HG03520 (cell line): Measurements from ENCODE around the gene IQSEC3.

Experiments
- ATAC-seq: cut with Tn5 transposase; IDR thresholded peaks from one replicate; pipeline ENCODE4 v1.9.1; 2021; ENCODE audit warnings: mild to moderate bottlenecking, moderate library complexity; ENCODE audit not compliant: unreplicated experiment

IQSEC3 gene

GRCh38 chr12:108594-108993, 42.0 kb downstream of the IQSEC3 start:
- no peak for ATAC-seq

DNA sequence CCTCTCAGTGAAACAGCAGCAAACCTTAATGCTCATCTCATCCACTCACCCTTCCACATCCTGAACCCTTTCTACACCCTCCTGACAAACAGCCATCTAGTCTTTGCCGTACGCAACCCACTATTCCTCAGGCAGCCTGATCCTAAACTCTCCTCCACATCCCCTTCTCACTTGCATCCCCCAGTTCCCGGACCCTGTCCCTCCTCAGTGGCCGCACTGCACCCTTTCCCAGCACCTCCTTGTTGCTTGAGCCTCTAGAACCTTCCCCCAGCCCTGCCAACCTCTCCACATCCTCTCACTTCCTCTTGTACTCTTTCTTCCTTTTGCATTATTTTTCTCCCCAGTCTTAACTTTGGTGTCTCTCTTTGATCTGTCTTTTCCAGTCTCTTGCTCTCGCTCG, 42.9 kb downstream of the IQSEC3 start:
- ATAC-seq = no peak

DNA sequence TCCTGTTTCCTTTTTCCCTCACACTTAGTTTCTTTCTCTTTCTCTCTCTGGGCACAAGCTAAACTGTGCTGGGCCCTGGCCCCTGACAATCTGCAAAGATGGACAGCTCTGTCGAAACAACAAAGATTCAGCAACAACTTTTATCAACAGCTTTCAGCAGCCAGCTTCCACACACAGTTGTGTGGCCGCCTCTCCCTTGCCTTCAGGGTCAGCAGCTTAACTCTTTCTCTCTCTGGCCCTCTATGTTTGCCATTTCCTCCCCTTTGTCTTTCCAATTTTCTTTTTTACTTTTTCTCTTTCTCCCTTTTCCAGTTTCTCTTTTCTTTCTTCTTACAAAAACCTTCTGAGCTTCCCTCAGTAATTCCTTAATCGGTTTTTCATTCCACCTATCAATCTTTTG, 43.3 kb downstream of the IQSEC3 start:
- ATAC-seq = no peak

DNA sequence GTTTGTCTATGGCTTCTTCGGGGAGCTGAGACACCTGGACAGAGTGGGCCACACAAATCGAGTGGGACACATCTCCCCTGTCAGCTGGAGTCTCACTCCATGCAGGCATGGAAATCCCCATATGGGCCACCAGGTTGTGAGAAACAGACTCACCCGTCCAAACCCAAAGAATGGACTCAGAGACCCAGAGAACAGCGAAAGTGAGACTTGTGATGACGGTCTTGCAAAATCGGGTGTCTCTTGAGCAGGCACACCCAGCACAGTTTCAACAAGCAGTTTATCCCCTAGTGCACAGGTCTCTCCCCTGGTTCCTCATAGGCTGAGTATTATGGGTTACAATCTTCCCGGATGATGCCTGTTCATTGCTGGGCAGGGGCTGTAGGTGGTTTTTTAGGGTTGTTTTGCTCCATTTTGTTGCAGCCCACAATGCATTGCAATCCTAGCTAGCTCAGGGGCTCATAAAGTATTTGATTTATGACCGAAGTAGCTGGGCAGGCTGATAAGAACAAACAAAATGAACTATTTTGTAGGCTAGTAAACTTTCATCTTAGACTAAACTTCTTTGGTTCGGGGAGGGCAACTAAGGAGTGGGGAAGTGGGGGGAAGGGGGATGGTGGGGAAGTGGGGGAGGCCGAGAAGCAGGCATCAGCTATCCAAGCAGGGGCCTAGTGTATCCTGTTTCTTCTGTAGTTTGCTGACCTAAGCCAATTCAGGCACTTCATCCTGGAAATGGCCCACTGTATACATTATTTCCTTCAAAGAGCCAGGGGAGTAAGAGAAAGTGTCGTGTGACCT, 45.3 kb downstream of the IQSEC3 start:
- ATAC-seq = no peak

DNA sequence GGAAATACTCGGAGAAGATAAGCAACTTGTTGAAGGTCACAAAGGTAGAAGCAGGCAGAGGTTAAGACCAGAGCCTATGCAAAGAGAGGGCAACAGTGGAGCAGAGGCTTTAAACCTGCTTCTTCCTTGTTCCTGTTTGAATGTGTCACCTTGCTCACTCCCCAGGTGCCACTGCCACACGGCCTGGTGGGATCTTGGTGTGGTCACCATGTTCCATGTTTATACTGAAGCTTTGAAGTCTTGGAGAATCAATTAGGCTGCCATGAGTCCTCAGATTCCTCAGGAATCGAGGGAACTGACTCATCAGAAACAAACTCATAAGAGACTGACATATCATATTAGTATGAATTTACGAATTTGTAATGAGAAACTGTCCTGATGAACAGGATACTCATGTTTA, 46.8 kb downstream of the IQSEC3 start:
- no peak for ATAC-seq

- ATAC-seq = no peak
Observed at GRCh38 chr12:114626-115211, 48.2 kb downstream of the IQSEC3 start.

GRCh38 chr12:115518-115917, 49.0 kb downstream of the IQSEC3 start:
- ATAC-seq = no peak

DNA sequence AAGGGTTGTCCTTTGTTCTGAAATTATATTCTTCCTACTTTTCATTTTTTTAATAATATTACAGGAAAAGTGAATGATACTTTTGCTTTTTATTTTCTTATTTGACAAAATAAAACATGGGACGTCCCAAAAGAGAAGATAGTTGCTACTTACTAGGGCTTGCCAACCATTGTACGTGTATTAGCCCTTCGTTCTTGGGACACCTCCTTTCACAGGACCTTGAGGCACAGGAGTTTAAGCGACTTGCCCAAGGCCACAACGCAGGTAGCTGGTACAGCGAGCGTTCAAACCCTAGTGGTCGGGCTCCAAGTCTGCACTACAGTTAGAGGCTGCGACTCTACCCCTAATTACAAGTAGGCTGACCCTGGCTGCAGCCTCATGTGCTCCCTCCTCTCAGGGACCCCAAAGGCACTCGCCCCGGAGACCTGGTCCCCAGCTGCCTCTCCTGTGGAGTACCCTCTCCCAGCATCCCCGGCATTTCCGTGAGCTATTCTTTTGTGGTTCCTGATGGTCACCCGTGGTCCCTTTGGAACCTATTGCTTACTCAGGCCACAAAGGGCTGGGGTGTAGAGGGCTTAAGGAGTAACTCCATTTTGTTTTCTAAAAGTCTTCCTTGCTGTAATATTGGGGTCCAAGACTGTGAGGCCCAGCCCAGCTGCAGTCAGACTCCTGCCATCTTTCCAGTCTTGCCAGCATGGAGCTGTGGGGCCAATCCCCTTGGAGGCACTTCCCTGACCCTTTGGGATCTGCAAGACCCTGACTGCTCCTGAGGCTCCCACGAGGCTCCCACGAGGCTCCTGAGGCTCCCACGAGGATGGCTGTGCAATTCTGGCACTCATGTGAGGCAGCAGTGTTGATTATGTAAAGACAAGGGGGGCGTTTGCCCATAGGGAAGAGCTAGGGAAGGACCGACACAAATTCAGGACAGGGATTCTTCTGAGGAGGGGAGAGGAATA, 49.7 kb downstream of the IQSEC3 start:
- ATAC-seq = no peak

GRCh38 chr12:117311-117710, 50.7 kb downstream of the IQSEC3 start:
- no peak for ATAC-seq

GRCh38 chr12:117816-118345, 51.3 kb downstream of the IQSEC3 start:
- no peak for ATAC-seq

GRCh38 chr12:118591-118990, 52.0 kb downstream of the IQSEC3 start:
- ATAC-seq = no peak

DNA sequence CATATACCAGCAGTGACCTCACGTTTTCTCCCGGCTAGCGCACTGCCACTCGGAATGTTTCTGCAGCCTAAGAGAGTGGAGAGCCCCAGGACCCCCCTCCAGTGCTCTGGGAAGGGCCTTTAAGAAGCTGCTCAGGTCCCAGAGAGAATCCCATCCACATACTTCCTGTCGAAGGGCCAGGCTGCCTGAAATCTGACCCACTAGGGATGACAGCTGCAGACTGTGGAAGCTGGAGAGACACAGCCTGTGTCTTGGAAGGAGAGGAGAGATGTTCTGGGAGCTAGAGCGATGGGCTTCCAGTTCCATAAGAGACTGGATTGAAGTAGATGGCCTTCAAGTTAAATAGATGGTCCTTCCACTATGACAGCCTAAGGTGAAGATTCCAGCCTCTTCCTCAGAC, 54.4 kb downstream of the IQSEC3 start:
- ATAC-seq = no peak

DNA sequence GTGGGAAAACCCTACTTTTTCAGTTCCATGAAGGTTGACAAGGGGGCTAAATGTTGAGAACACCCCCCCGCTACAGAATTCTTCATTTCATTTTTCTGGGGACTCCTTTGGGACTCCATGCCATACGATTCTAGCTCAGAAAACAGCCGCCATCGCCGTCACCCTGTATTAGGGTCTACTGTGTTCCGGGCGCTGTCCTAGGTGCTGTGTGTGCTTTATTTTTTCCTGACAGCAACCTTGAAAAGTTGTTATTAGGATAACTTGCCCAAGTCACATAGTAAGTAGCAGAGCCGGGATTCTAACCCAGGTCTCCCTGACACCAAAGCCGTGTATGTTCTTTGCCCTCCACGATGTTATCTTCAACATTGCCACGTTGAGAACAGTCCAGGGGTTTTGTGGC, 55.1 kb downstream of the IQSEC3 start:
- ATAC-seq = no peak

- ATAC-seq = no peak
Observed at GRCh38 chr12:125075-125474, 58.5 kb downstream of the IQSEC3 start.

DNA sequence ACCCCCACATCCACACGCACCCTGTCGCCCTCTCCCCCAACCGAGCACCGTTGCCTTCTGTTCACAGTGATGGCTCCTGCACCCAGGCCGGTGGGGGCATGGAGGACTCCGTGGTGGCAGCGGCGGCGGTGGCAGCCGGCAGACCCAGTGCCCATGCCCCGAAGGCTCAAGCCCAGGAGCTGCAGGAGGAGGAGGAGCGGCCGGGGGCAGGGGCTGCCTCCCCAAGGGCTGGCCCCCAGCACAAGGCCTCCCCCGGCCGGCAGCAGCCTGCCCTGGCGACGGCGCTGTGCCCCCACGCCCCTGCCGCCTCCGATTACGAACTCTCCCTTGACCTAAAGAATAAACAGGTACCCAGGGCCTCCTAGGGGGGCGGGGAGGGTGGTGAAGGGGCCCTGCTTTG, 59.0 kb downstream of the IQSEC3 start:
- no peak for ATAC-seq

- ATAC-seq = no peak
Observed at GRCh38 chr12:128079-128478, 61.5 kb downstream of the IQSEC3 start.

GRCh38 chr12:129001-129400, 62.4 kb downstream of the IQSEC3 start:
- ATAC-seq = no peak

- ATAC-seq = no peak
Observed at GRCh38 chr12:130519-130918, 64.0 kb downstream of the IQSEC3 start.

DNA sequence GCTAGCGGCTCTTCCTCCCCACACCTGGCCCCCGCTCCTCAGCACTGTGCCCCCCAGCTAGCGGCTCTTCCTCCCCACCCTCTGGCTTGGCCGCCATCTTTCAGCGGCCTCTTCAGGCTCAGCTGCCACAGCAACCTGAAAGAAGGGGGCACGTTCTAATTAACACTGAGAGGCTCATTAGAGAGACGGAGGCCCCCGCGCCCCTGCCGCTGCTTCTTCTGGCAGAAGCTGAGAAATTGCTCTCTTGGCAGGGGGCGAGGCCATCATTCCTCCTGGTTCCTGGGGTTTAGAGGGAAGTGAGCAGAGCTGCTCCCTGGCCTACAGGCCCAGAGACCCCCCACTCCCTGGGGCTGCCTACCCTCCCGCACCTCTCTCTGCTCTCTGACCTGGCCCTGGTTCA, 64.4 kb downstream of the IQSEC3 start:
- no peak for ATAC-seq

GRCh38 chr12:131732-132495, 65.3 kb downstream of the IQSEC3 start:
- no peak for ATAC-seq
